H1 (cell line): ENCODE results near the gene NOS2. TPM values are rescaled to one million over a fixed set of nuclear protein-coding genes. Genes with fewer than 3 reads are reported as not detected.

Source experiments
- ASH2L ChIP-seq: fragments of 200-600, 300-600 bp; sonication (generic); IDR thresholded peaks from one replicate; pipeline ENCODE4 v1.7.1; 2017; ENCODE audit warnings: low read length
- EGR1 ChIP-seq: IDR thresholded peaks from 2 replicates; pipeline ENCODE4 v1.6.1; 2011; ENCODE audit warnings: low read depth, low read length, borderline replicate concordance
- POU5F1 ChIP-seq: IDR thresholded peaks from 2 replicates; pipeline ENCODE4 v1.6.1; 2011; ENCODE audit warnings: low read depth, mild to moderate bottlenecking, low read length, moderate library complexity
- SIX5 ChIP-seq: IDR thresholded peaks from 2 replicates; pipeline ENCODE4 v1.6.1; 2011; ENCODE audit warnings: mild to moderate bottlenecking, low read depth, low read length
- TAF7 ChIP-seq: optimal IDR thresholded peaks from 2 replicates; pipeline ENCODE3; 2011; ENCODE audit warnings: low read depth, mild to moderate bottlenecking, inconsistent platforms, low read length, moderate library complexity, borderline replicate concordance
- polyA plus RNA-seq, 7 experiments: library from polyadenylated mRNA; depleted of rRNA in 3 of 7; stranded (reverse) in 5 of 7; unstranded in 2 of 7; fragments of >200 nt in 5 of 7; fragments of 200-250 nt in 2 of 7; gene quantifications; 1 replicate in 5 of 7; 2 replicates in 1 of 7; 4 replicates in 1 of 7; pipeline versions ENCODE4 v1.2.1 to v1.2.3, GENCODE V29; 2011 to 2013; ENCODE audit warnings: missing spikeins in 2 of 7, mixed read lengths in 2 of 7
- total RNA-seq: library from RNA; stranded (reverse); fragmentation: NEBNext Ultra II Directional; extraction: Animal tissue kit (Norgen Biotek cat#: 25700); gene quantifications from 2 replicates; pipeline ENCODE4 v1.2.1, GENCODE V29; 2021

Gene NOS2
- total and polyA plus RNA-seq, 2 of the 8 experiments (the other 6 are each of a cell fraction or from before 2014, with no cell fraction given), result 1.0 to 1.9 TPM

GRCh38 chr17:27748360-27748825 lies 51.9 kb downstream of the NOS2 start (continued):
- no peak for TF ChIP-seq TAF7
- TF ChIP-seq EGR1, result no peak
- no peak for TF ChIP-seq POU5F1
- no peak for TF ChIP-seq SIX5
- TF ChIP-seq ASH2L, result no peak
